K562 (cell line): ENCODE data around the gene PRR7. TPM values are rescaled to one million over a fixed set of nuclear protein-coding genes. Genes with fewer than 3 reads are reported as not detected.

Experiments used
- ELF4 ChIP-seq: fragments of 450-650 bp; formaldehyde crosslinking; IDR thresholded peaks from 2 replicates; pipeline ENCODE4 v1.4.0; 2022; ENCODE audit warnings: missing genetic modification characterization
- HDAC1 ChIP-seq, 2 experiments: fragments of 450-650 bp; IDR thresholded peaks; 2 replicates each; pipeline ENCODE4 v1.6.1; 2016 to 2017; ENCODE audit warnings: inconsistent platforms in 1 of 2, mild to moderate bottlenecking in 1 of 2, moderate library complexity in 1 of 2
- MAX ChIP-seq: sonication (generic); formaldehyde crosslinking; IDR thresholded peaks from 2 replicates; pipeline ENCODE4 v1.9.0; 2022; ENCODE audit warnings: mild to moderate bottlenecking, missing genetic modification reagents
- NR0B1 ChIP-seq: fragments of 450-650 bp; IDR thresholded peaks from one replicate; pipeline ENCODE4 v1.6.1; 2018; ENCODE audit warnings: mild to moderate bottlenecking, moderate library complexity; ENCODE audit not compliant: partially characterized antibody
- POLR2H ChIP-seq: IDR thresholded peaks from 2 replicates; pipeline ENCODE4 v1.6.1; 2016; ENCODE audit warnings: missing genetic modification characterization, low read depth, mild to moderate bottlenecking, control low read depth, missing compliant biosample characterization, moderate library complexity
- RBBP5 ChIP-seq: fragments of 200-600 bp; sonication (generic); IDR thresholded peaks from 2 replicates; pipeline ENCODE4 v1.6.1; 2012; ENCODE audit warnings: borderline replicate concordance, mild to moderate bottlenecking, low read length, control low read depth, inconsistent platforms; ENCODE audit not compliant: insufficient read depth, poor library complexity, severe bottlenecking
- RBM15 ChIP-seq: fragments of 200-400 bp; formaldehyde crosslinking; IDR thresholded peaks from 2 replicates; pipeline ENCODE4 v1.6.1; 2018; ENCODE audit warnings: mild to moderate bottlenecking, low read length, moderate library complexity; ENCODE audit not compliant: insufficient read depth
- SMARCA4 ChIP-seq: fragments of 450-650 bp; IDR thresholded peaks from 2 replicates; pipeline ENCODE4 v1.6.1; 2016
- ZBTB26 ChIP-seq: fragments of 450-650 bp; formaldehyde crosslinking; IDR thresholded peaks from 2 replicates; pipeline ENCODE4 v1.4.0; 2022; ENCODE audit warnings: missing genetic modification characterization
- ZBTB40 ChIP-seq, 2 experiments: fragments of 450-650 bp in 1 of 2; sonication (generic) in 1 of 2; formaldehyde crosslinking in 1 of 2; IDR thresholded peaks; 2 replicates each; pipeline versions ENCODE4 v1.7.1 to v1.9.0; 2016 to 2022; ENCODE audit warnings: inconsistent platforms in 1 of 2, mild to moderate bottlenecking in 1 of 2, missing genetic modification reagents in 1 of 2
- ZNF143 ChIP-seq: sonication (generic); formaldehyde crosslinking; IDR thresholded peaks from 2 replicates; pipeline ENCODE4 v1.9.0; 2022; ENCODE audit warnings: mild to moderate bottlenecking, missing genetic modification reagents
- ZNF280A ChIP-seq: fragments of 450-650 bp; IDR thresholded peaks from 2 replicates; pipeline ENCODE4 v1.6.1; 2018; ENCODE audit warnings: mild to moderate bottlenecking, low read depth; ENCODE audit not compliant: partially characterized antibody
- ZNF436 ChIP-seq: fragments of 250-450, 450-650 bp; sonication (Bioruptor Pico); formaldehyde crosslinking; IDR thresholded peaks from 2 replicates; pipeline ENCODE4 v1.7.0; 2020; ENCODE audit warnings: mild to moderate bottlenecking
- polyA plus RNA-seq, 8 experiments: library from polyadenylated mRNA; depleted of rRNA in 4 of 8; stranded (reverse) in 5 of 8; unstranded in 3 of 8; fragments of >200 nt; fragmentation: Nextera tagmentation in 2 of 8; fragmentation: Illumina TruSeq in 1 of 8; extraction: Ambion mirVana in 2 of 8; extraction: Trizol in 1 of 8; gene quantifications; 2 replicates each; pipeline versions ENCODE4 v1.2.1 to v1.2.3, GENCODE V29; 2011 to 2014; ENCODE audit warnings: inconsistent platforms in 1 of 8, missing spikeins in 1 of 8
- total RNA-seq, 7 experiments: library from RNA; depleted of rRNA in 6 of 7; stranded (reverse); fragments of >200 nt in 6 of 7; fragmentation: Illumina TruSeq in 2 of 7; extraction: Trizol in 2 of 7; gene quantifications; 2 replicates each; pipeline versions ENCODE4 v1.2.1 to v1.2.3, GENCODE V29; 2011 to 2021; ENCODE audit warnings: low replicate concordance in 1 of 7

The PRR7 gene
- total and polyA plus RNA-seq, 9 of the 15 experiments (the other 6 are each of a cell fraction or from before 2014, with no cell fraction given), result 0.80 to 11.3 (median 10.4) TPM; not detected in 4

- TF ChIP-seq ZNF280A (no peak), HDAC1 (IDR thresholded peaks at IDR 0.05) (peak in 1 of 2 experiments; percentile 49; a peak in 1 of 4 replicates), ZBTB26 (CRISPR knock-in tag) (0 out of 2 replicates have a peak, but pooled peaks have one; percentile 57), RBM15 (no peak), ELF4 (CRISPR knock-in tag) (0 out of 2 replicates have a peak, but pooled peaks have one; percentile 16), SMARCA4 (no peak), ZNF143 (CRISPR knock-in tag) (no peak), POLR2H (tag) (no peak), ZNF436 (no peak), RBBP5 (peak; percentile 28), ZBTB40 (IDR thresholded peaks at IDR 0.05) (0 out of 2 replicates have a peak, but pooled peaks have one; percentile 12), ZBTB40 (CRISPR knock-in tag; IDR thresholded peaks at IDR 0.05) (no peak), NR0B1 (no peak), MAX (CRISPR knock-in tag) (peak; percentile 56)
Observed at GRCh38 chr5:177474002-177474476, 27.4 kb downstream of the PRR7 start (continued).
